AG08395 (cell line): ENCODE results near the gene RAET1E.
"Not testable (repeated sequence)": the region's sequence is repeated elsewhere in the genome, so short reads cannot be mapped to it uniquely, and the experiment has no call there.

Experiments
- DNase-seq: peaks from one replicate; pipeline ENCODE4 v3.0.0; 2012; ENCODE audit warnings: mixed read lengths, low spot score

RAET1E gene

DNA sequence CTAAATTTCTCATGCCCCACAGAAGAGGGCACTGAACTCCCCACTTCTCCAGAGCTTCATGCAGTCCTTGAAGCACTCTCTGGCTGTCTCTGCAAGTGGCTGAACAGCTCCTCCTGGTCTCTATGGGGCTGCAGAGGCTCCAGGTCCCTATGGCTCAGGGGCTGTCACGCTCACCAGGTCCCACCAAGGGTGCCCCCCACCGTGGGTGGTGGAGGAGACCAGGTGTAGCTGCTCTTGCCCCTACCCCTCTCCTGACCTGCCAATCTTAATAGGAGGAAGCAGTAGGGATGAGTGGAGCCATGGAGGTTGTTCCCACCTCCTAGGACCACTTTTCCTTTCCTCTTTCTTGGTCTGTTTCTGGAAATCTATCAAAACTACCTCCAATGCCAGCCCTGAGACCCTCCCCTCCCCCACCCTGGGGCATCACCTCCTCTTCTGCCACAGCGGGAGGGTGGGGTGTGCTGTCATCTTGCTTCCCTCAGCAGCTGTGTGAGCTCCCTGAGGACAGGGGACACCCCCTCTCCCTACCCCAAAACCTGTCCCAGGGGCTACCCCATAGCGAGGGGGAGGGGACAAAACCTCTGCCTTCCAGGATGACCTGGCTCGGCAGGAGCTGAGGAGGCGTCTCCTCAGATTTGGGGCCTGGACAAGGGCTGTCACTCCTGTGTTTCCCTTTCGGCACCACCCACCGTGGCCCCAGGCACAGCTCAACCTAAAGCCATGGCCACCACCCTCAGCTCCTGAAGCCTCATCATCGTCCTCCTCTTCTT lies 12.0 kb upstream of the RAET1E start:
- no peak for DNase-seq

DNA sequence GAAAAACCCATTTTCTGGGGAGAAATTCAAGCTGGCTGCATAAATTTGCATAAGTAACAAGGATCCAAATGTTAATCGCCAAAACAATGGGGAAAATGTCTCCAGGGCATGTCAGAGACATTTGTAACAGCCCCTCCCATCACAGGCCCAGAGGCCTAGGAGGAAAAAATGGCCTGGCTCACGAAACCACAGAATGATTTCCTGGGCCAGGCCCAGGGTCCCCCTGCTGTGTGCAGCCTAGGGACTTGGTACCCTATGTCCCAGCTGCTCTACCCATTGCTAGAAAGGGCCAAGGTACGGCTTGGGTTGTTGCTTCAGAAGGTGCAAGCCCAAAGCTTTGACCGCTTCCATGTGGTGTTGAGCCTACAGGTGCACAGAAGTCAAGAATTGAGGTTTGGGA lies 10.6 kb upstream of the RAET1E start:
- DNase-seq: not testable (repeated sequence)

DNA sequence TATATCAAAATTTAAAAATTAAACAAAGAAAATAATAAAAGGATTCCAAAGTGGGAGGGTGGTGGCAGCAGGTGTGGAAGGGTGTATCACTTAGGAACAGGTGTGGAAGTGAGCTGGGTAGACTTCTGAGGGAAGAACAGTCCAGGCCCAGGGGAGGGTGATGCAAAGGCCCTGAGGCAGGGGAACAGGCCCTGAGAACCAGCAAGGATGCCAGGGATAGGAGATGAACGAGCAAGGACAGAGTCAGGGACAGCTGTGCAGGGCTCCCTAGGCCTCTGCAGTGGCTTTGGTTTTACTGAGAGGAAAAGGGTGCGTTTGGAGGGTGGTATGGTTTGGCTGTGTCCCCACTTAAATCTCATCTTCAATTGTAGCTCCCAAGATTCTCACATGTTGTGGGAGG lies 9.4 kb upstream of the RAET1E start:
- no peak for DNase-seq

DNA sequence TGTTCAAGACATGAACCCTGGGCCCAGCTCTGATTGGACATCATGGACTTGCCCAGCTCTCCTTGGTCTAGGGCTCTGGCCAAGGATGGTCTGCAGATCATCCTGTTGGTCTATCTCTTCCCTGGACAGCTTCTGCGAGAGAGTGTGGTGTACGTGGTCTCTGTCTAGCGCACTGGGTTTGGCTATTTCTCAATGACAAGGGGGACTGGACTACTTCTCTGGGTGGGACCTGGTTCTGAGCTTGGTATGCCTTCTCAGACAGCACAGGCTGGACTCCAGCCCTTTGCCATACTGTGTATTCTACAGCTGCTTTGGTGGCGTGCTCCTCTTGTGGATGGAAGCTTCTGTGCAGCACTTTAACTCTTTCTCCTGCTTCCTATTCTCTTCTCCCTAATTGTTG lies 8.5 kb upstream of the RAET1E start:
- DNase-seq: no peak

DNA sequence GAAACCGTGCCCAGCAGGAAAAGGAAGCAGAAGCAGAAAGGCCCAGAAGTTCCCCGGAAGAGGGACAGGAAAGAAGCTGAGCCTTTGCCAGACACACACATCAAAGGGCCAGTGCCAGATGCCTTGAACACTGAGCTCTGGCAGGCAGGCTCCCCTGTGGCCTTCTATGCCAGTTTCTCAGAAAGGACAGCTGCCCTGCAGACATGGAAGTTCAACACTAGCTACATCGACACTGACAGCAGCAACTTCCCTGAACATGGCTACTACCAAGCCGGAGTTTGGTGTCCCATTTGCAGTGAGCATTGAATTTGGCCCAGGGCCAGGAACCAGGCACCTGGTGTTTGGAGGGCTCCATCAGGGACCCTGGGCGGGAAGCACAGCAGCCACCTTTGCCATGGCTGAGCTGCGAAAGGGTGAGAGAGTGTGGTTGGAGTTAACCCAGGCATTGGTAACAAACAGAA lies 8.0 kb upstream of the RAET1E start:
- no peak for DNase-seq

DNA sequence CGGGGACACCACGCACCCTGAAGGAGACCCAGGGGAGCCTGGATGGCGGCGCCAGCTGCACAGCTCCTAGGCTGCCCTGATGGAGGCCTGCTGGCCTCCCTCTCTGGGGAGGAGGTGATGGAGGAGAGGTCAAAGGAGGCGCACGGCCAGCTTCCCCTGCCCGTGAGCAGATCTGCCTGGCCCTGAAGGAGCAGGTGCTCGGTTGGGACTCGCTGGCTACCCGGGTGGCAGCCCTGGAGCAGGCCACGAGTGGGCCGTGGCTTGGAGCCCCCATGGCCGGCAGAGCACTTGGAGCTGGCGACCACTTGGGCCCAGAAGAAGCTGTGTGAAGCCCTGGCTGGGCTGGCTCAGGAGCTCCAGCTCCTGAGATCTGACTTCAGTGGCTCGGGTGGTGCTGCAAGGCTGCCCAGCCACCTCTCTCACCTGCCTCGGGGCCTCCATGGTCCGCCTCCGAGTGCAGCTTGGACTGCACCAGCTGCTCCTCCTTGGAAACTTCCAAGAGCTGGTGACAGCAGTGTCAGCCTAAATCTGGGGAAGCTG lies 7.5 kb upstream of the RAET1E start:
- no peak for DNase-seq

DNA sequence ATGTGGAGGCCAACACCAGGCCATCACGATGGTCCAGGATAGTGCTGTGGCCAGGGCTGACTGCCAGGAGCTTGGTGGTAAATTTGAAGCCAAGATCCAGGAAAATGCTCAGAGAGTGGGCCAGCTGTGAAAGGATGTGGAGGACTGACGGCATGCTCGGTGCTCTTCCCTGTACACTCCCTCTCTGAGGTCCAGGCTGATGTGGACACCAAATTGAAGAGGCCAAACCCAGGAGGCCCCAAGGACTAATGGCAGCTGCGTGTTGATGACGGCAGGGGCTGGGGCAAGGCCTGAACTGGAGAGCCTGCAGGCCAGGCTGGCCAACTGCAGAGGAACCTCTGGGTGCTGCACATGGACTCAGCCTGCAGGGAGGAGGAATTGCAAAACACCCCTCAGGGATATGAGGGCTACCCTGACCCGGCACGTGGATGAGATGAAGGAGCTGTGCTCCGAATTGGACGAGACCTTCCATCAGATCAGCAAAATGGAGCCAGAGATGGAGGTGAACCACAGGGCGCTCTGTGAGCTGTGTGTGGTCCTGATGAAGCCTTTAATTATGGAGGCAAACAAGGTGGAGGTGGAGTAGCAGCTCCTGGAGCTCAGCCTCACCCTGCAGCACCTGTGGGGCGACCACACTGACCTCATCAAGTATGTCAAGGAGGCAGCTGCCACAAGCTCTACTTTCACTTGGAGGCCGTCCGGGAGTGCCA lies 6.9 kb upstream of the RAET1E start:
- no peak for DNase-seq

DNA sequence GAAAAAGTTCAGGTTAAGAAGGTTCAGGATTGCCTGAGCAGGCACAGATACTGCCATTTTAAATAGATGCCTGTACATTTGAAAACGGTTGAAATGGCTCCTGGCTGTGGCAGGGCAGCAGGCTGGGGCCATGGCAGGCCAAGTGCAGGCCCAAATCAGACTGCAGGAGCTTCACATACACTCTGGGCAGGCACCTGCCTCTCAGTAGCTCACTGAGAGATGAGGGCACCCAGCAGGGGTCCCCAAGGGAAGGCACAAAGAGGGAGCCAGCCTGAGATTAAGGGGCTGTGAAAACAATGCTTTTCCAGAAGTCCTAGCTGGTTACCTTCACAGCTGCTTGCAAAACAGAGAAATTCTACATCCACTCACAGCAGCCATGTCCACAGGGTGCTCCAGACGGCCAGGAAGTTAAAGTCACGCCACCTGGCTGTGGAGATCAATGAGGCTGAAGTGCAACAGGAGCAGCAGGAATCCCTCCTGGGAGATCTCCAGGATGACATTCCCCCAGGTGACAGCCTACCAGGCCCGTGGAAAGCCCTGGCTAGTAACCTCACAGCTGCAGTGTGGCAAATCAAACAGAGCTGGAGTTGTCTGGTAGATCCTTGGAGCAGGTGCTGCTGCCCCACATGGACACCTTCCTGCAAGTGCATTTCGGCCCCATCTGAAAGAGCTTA lies 6.2 kb upstream of the RAET1E start:
- DNase-seq: no peak

DNA sequence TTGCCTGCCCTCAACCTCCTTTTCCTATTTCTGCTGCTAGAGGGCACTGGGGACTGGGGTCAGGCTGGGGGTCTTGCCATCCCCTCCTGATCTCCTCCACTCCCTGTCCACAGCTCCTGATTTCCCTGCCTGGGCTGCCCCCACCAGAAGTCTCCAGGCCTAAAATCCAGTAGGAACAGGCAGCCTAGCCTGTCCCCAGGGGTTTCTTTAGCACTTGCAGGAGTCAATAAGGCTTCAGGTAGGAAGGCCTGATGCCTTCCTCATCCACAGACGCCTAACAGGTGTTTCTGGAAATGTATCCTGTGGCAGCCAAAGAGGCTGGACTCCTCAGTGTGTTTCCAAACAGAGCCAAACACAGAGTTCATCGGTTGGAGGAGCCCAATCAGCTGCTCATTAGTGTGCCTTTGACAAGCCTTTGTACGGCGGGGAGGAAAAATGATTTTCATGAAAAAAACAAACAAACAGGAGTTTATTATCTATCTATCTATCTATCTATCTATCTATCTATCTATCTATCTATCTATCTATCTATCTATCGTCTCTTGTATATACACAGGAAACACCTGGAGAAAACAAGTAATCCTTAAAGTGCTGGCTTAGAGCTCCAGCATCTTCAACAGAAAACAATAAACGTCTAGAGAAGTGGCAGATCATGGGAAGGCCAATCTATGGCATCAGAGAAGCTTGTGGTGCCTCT lies 3.7 kb upstream of the RAET1E start:
- DNase-seq: no peak

DNA sequence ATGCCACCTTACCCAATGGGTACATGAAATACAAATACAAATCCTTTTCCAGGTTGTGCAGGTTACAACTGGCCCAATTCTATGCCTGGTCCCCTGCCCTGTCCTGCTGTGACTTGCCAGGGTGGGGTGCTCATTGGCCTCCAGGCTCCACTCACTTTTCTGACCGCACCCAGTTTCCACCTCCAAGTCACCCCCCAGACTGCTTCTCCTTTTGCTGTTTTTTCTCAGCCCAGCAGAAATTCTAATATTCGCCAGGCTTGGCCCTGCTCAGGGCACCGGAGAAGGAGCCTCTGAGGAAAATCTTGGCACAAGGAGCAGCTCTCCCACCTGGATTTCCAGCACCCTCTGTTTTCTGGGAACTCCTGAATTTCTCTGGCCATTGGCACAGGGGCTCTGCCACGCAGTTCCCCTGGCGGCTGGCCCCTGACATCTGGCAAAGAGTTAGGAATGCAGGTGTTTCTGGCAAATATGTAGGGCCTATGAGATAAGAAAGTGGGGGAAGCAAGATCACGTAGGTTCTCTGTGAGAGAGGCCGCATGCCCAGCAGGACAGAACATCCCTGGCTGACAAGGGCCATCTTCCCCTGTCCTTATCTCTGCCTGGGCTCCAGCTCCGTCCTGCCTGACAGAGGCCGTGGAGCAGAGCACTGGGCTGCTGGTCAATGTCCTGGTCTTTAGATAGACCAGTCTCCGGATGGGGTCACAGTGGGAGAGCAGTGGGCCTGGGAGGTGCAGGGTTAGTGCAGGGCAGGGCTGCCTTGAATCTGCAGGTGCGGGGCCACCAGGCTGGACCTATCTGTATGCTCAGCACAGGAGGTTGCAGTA lies 2.9 kb upstream of the RAET1E start:
- DNase-seq: no peak

DNA sequence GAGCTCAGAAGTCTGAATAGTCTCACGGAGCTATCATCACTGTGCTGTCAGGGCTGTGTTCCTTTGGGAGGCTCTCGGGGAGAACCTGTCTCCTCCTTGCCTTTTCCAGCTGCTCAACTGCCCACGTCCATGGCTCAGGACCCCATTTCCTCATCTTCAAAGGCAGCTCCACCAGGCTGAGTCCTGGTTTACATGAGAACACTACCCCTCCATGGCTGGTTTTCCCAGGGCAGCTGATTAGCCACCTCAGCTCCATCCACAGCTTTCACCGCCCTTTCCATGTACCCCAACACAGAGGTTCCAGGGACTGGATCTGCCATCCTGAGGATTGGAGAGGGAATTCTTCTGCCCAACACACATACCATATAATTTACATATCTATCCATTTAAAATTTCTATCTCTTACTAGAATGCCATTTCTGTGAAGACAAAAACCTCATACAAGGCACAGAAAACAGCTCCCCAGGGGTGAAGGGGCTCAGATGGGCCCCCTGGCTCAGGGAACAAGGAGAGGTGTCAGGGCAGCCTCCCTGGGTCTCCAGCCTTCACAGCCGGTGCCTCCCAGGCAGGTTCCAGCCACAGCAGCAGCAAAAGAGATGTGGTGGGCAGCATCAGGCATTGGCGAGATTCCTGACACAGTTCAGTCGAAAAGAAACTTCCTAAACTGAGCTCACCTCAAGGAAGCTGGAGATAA lies 2.2 kb upstream of the RAET1E start:
- DNase-seq: no peak

DNA sequence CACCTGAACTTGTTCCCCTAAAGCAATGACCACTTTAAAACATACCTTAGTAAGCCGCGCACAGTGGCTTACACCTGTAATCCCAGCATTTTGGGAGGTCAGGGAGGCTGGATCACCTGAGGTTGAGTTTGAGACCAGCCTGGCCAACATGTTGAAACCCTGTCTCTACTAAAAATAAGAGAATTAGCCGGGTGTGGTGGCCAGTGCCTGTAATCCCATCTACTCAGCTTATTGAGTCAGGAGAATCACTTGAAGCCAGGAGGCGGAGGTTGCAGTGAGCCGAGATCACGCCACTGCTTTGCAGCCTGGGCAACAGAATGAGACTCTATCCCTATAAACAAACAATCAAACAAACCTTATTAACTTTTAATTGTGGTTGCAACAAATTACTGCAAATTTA lies 1.6 kb upstream of the RAET1E start:
- DNase-seq: no peak

DNA sequence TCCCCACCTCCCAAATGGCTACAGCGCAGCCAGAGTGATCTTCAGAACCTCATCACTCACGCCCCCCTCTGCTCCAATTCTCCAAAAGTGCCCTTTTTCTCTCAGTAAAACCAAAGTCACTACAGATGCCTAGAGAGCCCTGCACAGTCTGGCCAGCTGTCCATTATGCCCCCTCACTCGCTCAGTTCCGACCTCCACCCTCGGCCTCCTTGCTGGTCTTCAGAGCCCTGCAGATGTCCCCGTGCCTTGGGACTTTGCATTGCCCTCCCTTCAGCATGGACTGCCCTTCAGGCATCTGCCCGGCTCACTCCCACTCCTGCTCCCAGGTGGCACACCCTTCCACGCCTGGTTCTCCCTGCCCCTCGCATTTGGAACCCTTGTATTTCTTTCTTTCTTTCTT lies 1.1 kb upstream of the RAET1E start:
- no peak for DNase-seq

DNA sequence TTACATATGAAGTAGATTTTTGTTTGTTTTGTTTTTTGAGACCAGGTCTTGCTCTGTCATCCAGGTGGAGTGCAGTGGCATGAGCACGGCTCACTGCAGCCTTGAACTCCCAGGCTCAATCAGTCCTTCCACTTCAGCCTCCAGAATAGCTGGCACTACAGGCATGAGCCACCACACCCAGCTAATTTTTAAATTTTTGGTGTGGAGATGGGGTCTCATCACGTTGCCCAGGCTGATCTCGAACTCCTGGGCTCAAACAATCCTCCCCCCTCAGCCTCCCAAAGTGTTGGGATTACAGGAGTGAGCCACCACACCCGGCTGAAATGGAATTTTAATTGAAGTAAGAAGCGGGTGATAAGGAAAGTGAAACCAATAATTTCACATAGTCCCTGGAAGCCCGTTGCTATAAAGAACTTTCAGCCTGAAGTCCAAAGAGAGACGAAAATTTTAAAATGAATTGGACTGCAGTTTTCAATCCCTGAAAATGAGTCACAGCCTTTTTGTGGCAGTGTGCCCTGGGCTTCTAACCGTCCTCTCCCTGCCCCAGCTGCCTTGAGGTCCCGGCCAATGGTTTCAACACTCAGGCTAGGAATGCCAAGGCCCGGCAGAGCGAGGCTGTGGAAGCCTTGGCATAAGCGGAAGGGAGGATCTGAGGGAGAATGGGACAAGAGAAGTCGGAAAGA lies 757 bp downstream of the RAET1E start:
- DNase-seq: peak; percentile 97

DNA sequence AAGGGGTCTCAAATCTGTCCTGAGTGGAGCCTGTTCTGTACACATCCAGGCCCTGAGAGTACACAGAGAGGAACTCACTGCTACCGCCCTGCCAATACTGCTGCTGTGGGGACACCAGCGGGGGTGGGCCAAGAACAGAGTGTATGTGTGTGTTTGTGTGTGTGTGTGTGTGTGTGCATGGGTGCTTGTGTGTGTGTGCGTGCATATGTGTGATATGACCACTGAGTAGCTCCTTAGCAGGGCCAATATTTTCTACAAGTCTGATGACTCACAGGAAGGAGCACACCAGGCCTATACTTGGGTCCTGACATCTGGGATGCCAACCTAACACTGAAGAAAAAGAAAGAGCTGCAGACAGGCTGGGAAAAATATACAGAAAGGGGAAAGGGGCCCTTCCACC lies 1.4 kb downstream of the RAET1E start:
- no peak for DNase-seq

DNA sequence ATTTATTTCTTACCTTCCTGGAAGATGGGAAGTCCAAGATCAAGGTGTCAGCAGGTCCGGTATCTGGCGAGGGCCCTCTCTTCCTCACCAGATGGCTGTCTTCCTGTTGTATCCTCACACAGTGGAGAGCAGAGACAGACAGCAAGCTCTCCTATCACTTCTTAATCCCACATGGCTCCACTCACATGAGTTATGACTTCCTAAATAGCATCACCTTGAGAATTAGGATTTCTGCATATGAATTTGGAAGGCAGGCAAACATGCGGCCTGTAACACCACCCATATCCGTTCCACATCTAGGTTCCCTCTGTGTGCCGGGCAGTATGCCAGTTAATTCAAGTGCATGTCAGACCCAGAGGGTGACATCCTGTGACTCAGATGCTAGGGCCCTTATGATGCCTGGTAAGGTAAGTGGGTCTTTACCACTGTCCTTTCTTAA lies 2.1 kb downstream of the RAET1E start:
- peak; percentile 56 for DNase-seq

DNA sequence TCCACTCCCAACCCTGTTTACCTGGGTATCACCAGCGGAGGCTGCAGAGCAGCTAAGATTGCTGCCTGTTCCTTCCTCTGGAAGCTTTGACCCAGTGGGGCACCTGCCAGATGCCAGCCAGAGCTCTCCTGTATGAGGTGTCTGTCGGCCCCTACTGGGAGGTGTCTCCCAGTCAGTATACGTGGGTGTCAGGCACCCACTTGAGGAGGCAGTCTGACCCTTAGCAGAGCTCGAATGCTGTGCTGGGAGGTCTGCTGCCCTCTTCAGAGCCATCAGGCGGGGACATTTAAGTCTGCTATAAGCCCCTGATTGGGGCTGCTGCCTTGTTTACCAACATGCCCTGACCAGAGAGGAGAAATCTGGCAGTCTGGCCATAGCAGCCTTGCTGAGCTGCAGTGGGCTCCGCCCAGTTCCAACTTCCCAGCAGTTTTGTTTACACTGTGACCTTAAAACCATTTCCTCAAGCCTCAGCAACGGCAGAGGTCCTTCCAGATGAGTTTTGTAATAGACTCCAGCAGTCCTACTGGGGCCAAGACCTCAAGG lies 2.8 kb downstream of the RAET1E start:
- DNase-seq: peak; percentile 62

DNA sequence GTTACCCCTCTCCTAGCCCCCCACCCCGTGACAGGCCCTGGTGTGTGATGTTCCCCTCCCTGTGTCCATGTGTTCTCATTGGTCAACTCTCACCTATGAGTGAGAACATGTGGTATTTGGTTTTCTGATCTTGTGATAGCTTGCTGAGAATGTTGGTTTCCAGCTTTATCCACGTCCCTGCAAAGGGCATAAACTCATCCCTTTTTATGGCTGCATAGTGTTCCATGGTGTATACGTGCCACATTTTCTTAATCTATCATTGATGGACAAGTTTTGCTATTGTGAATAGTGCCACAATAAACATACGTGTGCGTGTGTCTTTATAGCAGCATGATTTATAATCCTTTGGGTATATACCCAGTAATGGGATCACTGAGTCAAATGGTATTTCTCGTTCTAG lies 6.0 kb downstream of the RAET1E start:
- DNase-seq: not testable (repeated sequence)

DNA sequence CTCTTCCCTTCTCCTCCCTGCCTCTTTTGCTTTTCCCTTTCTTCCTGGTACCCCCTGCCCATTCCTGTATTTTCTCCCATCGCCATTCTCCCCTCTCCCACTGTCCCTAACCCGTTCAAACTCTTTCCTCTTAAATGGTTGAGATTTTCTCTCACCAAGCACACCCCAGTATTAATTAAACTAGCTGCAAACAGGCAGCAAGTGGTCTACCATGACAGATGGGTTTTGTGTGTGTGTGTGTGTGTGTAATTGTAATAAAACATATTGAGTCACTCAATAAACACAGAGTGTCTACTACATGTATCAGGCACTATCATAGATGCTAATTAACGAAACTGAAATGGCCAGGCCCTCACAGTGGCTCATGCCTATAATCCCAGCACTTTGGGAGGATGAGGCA lies 6.7 kb downstream of the RAET1E start:
- no peak for DNase-seq

DNA sequence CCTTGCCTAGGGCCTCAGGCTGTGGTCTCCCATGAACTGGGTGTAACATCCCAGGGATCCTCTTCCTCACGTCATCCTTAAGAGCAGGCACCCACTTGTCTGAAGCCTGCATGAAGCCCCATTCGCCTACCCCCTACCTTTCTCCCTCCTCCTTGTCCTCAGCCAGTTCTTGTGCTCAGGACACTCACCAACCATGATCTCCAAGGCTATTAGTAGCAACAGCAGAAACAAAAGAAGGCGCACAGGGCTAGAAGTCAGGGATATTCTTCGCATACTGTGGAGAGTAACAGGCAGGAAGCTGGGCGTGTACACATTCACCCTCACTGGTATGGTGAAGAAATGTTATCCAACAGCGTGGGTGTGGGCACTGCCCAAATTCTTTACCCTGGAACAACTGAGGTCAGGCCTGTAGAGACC lies 7.3 kb downstream of the RAET1E start:
- no peak for DNase-seq
